Measurements from ENCODE around the gene PDE9A.

GRCh38 chr21:42733037-42733627, 79.7 kb downstream of the PDE9A start:
- TF ChIP-seq EZH2 (IDR thresholded peaks at IDR 0.05; ENCODE audit: insufficient read depth, poor library complexity, severe bottlenecking) (no peak), EZH2phosphoT487 (IDR thresholded peaks at IDR 0.05; ENCODE audit: insufficient read depth, low read depth) (no peak)
